HFFc6 (cell line): ENCODE data around the gene POU2F1. TPM values are rescaled to one million over a fixed set of nuclear protein-coding genes. Genes with fewer than 3 reads are reported as not detected.

Source experiments
- DNase-seq: peaks from one replicate; pipeline ENCODE4 v3.0.0-alpha.2; 2018
- H3K27ac Mint-ChIP-seq: 2 replicates; pipeline ENCODE4 v1.8.0; 2020; ENCODE audit warnings: mild to moderate bottlenecking, mixed read lengths
- H3K27me3 Mint-ChIP-seq: 2 replicates; pipeline ENCODE4 v1.8.0; 2021; ENCODE audit warnings: mild to moderate bottlenecking, moderate library complexity, mixed read lengths; ENCODE audit not compliant: insufficient read depth
- H3K36me3 Mint-ChIP-seq: 2 replicates; pipeline ENCODE4 v1.8.0; 2021; ENCODE audit warnings: low read depth, mixed read lengths
- H3K4me1 Mint-ChIP-seq: 2 replicates; pipeline ENCODE4 v1.8.0; 2020; ENCODE audit warnings: low read depth, mixed read lengths
- H3K4me3 Mint-ChIP-seq: 2 replicates; pipeline ENCODE4 v1.8.0; 2020; ENCODE audit warnings: mild to moderate bottlenecking, moderate library complexity, mixed read lengths
- H3K9me3 Mint-ChIP-seq: 2 replicates; pipeline ENCODE4 v1.8.0; 2020; ENCODE audit warnings: mild to moderate bottlenecking, mixed read lengths
- total RNA-seq, 6 experiments: library from RNA; stranded (reverse); fragmentation: NEBNext Ultra II Directional; extraction: Animal tissue kit (Norgen Biotek cat#: 25700); gene quantifications; 2 replicates in 1 of 6; 3 replicates in 5 of 6; pipeline ENCODE4 v1.2.3, GENCODE V29; 2021
- TF ChIP-seq, protein P1 (sequence below): fragments of 200-600 bp; sonication (generic); IDR thresholded peaks from 2 replicates; pipeline ENCODE4 v1.5.0; 2021; ENCODE audit warnings: antibody characterized with exemption, mild to moderate bottlenecking

POU2F1 gene
- total RNA-seq, 6 experiments from 2014 or later = 3.4 to 6.6 (median 4.4) TPM

DNA sequence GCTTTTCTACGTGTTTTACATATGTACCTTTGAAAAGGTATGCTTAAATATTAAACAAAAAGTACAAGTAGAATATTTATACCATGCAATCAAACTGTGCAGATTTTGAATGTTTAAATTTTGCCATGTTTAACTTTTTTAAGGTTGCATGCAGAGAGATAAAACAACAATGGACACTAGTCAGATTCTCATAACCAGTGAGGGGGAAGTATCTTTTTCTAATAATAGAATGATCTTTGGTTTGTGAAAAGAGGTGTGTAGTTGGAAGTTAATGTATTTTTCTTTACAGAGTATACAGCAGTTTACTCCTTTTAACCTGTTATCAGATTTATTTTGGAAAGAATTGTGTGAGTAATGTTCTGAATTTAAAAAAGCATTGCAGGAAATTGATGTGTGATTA, 27.1 kb downstream of the POU2F1 start:
- Mint-ChIP-seq H3K27ac (no peak overlapping the region), H3K36me3 (0 out of 2 replicates have a peak, but pooled peaks cover 5% of the 10 kb centered on the region), H3K4me3 (no peak overlapping the region), H3K27me3 (no peaks in the 10 kb centered on the region), H3K4me1 (peaks cover 24% of the 10 kb centered on the region), H3K9me3 (no peaks in the 10 kb centered on the region)
- no peak for DNase-seq
- TF ChIP-seq, protein P1, sequence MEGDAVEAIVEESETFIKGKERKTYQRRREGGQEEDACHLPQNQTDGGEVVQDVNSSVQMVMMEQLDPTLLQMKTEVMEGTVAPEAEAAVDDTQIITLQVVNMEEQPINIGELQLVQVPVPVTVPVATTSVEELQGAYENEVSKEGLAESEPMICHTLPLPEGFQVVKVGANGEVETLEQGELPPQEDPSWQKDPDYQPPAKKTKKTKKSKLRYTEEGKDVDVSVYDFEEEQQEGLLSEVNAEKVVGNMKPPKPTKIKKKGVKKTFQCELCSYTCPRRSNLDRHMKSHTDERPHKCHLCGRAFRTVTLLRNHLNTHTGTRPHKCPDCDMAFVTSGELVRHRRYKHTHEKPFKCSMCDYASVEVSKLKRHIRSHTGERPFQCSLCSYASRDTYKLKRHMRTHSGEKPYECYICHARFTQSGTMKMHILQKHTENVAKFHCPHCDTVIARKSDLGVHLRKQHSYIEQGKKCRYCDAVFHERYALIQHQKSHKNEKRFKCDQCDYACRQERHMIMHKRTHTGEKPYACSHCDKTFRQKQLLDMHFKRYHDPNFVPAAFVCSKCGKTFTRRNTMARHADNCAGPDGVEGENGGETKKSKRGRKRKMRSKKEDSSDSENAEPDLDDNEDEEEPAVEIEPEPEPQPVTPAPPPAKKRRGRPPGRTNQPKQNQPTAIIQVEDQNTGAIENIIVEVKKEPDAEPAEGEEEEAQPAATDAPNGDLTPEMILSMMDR = no peak

DNA sequence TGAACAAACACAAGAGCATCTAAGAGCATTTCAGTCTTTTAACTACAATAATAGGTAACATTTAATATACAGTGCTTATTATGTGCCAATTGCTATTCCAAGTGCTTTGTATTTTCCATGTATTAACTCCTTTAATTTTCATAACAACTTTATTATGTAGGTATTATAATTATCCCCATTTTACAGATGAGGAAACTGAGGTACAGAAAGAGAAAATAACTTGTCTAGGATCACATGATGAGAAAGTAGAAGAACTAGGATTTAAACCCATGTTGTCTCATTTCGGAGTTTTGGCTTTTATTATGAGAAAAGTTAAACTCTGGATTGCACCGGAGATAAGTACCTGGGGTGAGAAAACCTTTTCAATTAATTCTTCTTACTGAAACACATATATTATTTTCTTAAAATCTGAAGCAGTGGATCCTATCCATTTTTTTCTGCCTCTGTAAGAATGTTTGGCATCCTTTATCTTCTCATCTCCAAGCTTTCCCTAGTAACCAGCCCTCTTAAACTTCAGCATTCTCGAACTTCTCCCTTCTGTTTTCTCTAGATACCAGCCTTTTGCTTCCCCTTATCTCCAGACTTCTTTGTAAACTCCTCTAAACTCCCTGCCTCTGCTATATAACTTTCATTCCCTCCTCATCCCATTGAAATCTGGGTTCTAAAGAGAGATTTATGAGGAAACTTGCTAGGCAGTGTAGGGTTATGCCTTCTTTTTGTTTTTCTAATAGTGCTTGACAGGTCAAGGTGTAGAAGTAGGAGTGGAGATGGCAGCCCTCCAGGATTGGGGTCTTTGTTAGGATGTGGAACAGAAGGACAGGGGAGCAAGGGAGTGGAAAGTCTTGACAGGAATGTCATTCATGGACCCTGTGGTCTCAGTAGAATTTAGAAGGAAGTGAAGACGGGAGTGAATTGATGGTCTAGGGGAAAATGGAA, 28.3 kb downstream of the POU2F1 start:
- Mint-ChIP-seq H3K9me3 (no peaks in the 10 kb centered on the region), H3K4me1 (peaks cover 24% of the 10 kb centered on the region), H3K27me3 (no peaks in the 10 kb centered on the region), H3K27ac (no peak overlapping the region), H3K4me3 (no peak overlapping the region), H3K36me3 (0 out of 2 replicates have a peak, but pooled peaks cover 5% of the 10 kb centered on the region)
- peak; percentile 37 for DNase-seq
- TF ChIP-seq, protein P1 = no peak

DNA sequence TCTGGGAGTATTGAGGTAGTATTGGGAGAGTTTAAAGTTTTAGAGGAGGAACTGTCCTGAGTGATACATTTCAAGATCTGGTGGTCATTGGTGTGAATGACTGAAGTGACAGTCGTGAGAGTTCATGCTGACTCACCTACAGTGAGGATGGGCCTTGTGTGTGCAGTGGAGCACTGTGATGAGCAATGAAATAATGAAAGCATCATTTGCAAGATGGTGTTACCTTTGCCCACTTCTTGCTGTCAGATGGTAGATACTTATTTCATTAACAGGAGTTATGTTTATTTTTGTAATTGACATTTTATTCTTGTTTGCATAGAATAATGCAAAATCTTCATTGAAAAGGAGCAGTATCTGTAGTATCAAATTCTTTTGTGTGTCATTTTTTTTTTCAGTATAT, 29.0 kb downstream of the POU2F1 start:
- Mint-ChIP-seq H3K4me3 (no peak overlapping the region), H3K27ac (no peak overlapping the region), H3K4me1 (peaks cover 29% of the 10 kb centered on the region), H3K36me3 (0 out of 2 replicates have a peak, but pooled peaks cover 3% of the 10 kb centered on the region), H3K9me3 (no peaks in the 10 kb centered on the region), H3K27me3 (no peaks in the 10 kb centered on the region)
- no peak for DNase-seq
- TF ChIP-seq, protein P1 = no peak

DNA sequence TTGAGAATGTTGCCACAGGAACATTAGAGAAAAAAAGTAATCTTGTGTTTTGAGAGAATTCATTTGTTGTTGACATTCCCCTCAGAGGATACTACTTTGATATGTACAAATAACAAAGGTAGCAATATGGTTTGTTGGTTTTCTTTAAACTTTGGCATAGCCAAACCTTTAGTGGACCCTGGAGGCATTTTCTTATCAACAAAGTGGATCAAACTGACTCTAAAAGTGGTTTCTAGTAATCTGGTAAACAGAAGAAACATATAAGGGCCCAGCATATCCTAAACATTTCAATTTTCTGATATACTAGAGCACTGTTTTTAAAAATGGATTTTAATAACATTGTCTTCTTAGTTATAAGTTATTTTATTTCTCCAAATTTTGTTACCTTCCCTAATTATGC, 29.8 kb downstream of the POU2F1 start:
- Mint-ChIP-seq H3K36me3 (no peaks in the 10 kb centered on the region), H3K27me3 (no peaks in the 10 kb centered on the region)

DNA sequence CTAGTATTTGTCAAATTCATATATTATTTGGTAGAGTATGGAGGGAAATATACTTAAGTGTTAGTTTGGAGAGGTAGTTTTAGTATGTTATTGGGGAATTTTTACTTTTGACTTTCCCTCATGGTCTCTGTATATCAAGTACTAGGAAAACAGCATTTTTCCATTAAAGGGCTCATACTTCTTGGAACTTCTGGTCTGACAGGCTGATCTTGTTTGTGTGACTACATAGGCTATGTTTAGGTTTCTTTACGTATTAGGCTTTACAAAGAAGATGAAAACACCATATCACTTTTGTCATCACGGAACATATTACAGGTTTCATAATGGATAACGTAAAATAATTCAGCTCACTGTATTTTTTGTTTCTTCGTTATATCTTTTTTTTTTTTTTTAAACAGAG, 30.8 kb downstream of the POU2F1 start:
- TF ChIP-seq, protein P1 = no peak
- H3K36me3 Mint-ChIP-seq = no peaks in the 10 kb centered on the region
- DNase-seq = no peak
- no peaks in the 10 kb centered on the region for H3K9me3 Mint-ChIP-seq
- H3K27me3 Mint-ChIP-seq = no peaks in the 10 kb centered on the region
- no peak overlapping the region for H3K27ac Mint-ChIP-seq
- no peak overlapping the region for H3K4me3 Mint-ChIP-seq
- peaks cover 31% of the 10 kb centered on the region for H3K4me1 Mint-ChIP-seq

More for the DNA sequence above, 29.8 kb downstream of the POU2F1 start:
- Mint-ChIP-seq H3K4me3 (no peak overlapping the region), H3K27ac (no peak overlapping the region), H3K4me1 (peaks cover 31% of the 10 kb centered on the region), H3K9me3 (no peaks in the 10 kb centered on the region)
- no peak for DNase-seq
- TF ChIP-seq, protein P1 = no peak
